HepG2 (cell line): ENCODE data around the gene ZBTB45. TPM values are rescaled to one million over a fixed set of nuclear protein-coding genes. Genes with fewer than 3 reads are reported as not detected.
A peak's percentile ranks its signal among the peaks of the same experiment; 100 is the strongest.

Source experiments
- BORCS8-MEF2B ChIP-seq: sonication (generic); formaldehyde crosslinking; IDR thresholded peaks from 2 replicates; pipeline ENCODE4 v1.8.0; 2022; ENCODE audit warnings: mild to moderate bottlenecking, missing genetic modification reagents
- FUBP1 ChIP-seq: sonication (generic); formaldehyde crosslinking; IDR thresholded peaks from 2 replicates; pipeline ENCODE4 v1.5.1; 2020; ENCODE audit warnings: missing genetic modification reagents, mild to moderate bottlenecking, borderline replicate concordance
- KLF16 ChIP-seq, 2 experiments: sonication (generic) in 1 of 2; formaldehyde crosslinking in 1 of 2; IDR thresholded peaks; 2 replicates each; pipeline versions ENCODE4 v1.6.1 to v1.8.0; 2016 to 2023; ENCODE audit warnings: missing genetic modification reagents in 2 of 2, missing compliant biosample characterization in 1 of 2
- MXI1 ChIP-seq: IDR thresholded peaks from 3 replicates; pipeline ENCODE4 v1.6.1; 2012; ENCODE audit warnings: low read depth, low read length, inconsistent platforms, borderline replicate concordance
- SMARCC2 ChIP-seq: fragments of 450-650 bp; IDR thresholded peaks from 2 replicates; pipeline ENCODE4 v1.6.1; 2017; ENCODE audit warnings: antibody characterized with exemption, mild to moderate bottlenecking
- SP5 ChIP-seq: IDR thresholded peaks from 2 replicates; pipeline ENCODE4 v1.6.1; 2016; ENCODE audit warnings: low read depth, borderline replicate concordance
- TCF12 ChIP-seq, 2 experiments: fragments of 450-650 bp in 1 of 2; sonication (generic) in 1 of 2; formaldehyde crosslinking in 1 of 2; IDR thresholded peaks; 2 replicates each; pipeline versions ENCODE4 v1.6.1 to v1.8.0; 2017 to 2022; ENCODE audit warnings: antibody characterized with exemption in 1 of 2, mild to moderate bottlenecking in 1 of 2, missing genetic modification reagents in 1 of 2, moderate library complexity in 1 of 2
- U2AF1 ChIP-seq: fragments of 200-400 bp; formaldehyde crosslinking; optimal IDR thresholded peaks from 2 replicates; pipeline ENCODE3; 2017; ENCODE audit warnings: mild to moderate bottlenecking, low read depth, low read length
- ZFP36 ChIP-seq: fragments of 150-350 bp; IDR thresholded peaks from 2 replicates; pipeline ENCODE4 v1.6.1; 2018; ENCODE audit warnings: borderline replicate concordance, low read length, low read depth; ENCODE audit not compliant: partially characterized antibody
- ZFY ChIP-seq: sonication (generic); formaldehyde crosslinking; IDR thresholded peaks from 2 replicates; pipeline ENCODE4 v1.4.0; 2020; ENCODE audit warnings: missing genetic modification reagents
- ZNF510 ChIP-seq: sonication (generic); formaldehyde crosslinking; IDR thresholded peaks from 2 replicates; pipeline ENCODE4 v1.4.0; 2020; ENCODE audit warnings: low read depth, mild to moderate bottlenecking, missing genetic modification reagents
- ZNF672 ChIP-seq: sonication (generic); formaldehyde crosslinking; IDR thresholded peaks from 2 replicates; pipeline ENCODE4 v1.8.1; 2022; ENCODE audit warnings: missing genetic modification reagents
- ZSCAN12 ChIP-seq: sonication (generic); formaldehyde crosslinking; IDR thresholded peaks from 2 replicates; pipeline ENCODE4 v1.9.0; 2021; ENCODE audit warnings: mild to moderate bottlenecking, missing genetic modification reagents
- polyA plus RNA-seq, 8 experiments: library from polyadenylated mRNA; depleted of rRNA in 3 of 8; stranded (reverse) in 7 of 8; unstranded in 1 of 8; fragments of >200 nt; fragmentation: Illumina TruSeq in 4 of 8; extraction: Trizol in 4 of 8; gene quantifications; 2 replicates each; pipeline versions ENCODE4 v1.2.1 to v1.2.3, GENCODE V29; 2011 to 2016; ENCODE audit warnings: low read depth in 4 of 8, missing spikeins in 1 of 8, mixed read lengths in 1 of 8; ENCODE audit not compliant: insufficient read depth in 1 of 8
- total RNA-seq, 5 experiments: library from RNA; depleted of rRNA; stranded (reverse); fragments of >200 nt; fragmentation: Illumina TruSeq; extraction: Trizol; gene quantifications; 2 replicates each; pipeline ENCODE4 v1.2.3, GENCODE V29; 2016; ENCODE audit warnings: low read depth in 1 of 5
- TF ChIP-seq, protein P1 (sequence below): sonication (generic); formaldehyde crosslinking; IDR thresholded peaks from one replicate; pipeline ENCODE4 v1.5.1; 2020; ENCODE audit warnings: mild to moderate bottlenecking, missing genetic modification reagents; ENCODE audit errors: not compliant biosample characterization
- TF ChIP-seq, protein P2 (sequence below): sonication (generic); formaldehyde crosslinking; IDR thresholded peaks from 2 replicates; pipeline ENCODE4 v1.5.1; 2020; ENCODE audit warnings: missing genetic modification reagents, mild to moderate bottlenecking, borderline replicate concordance

The ZBTB45 gene
- total and polyA plus RNA-seq, 2 of the 13 experiments (the other 11 are each of a cell fraction or from before 2014, with no cell fraction given) = 3.0 to 3.7 TPM

DNA sequence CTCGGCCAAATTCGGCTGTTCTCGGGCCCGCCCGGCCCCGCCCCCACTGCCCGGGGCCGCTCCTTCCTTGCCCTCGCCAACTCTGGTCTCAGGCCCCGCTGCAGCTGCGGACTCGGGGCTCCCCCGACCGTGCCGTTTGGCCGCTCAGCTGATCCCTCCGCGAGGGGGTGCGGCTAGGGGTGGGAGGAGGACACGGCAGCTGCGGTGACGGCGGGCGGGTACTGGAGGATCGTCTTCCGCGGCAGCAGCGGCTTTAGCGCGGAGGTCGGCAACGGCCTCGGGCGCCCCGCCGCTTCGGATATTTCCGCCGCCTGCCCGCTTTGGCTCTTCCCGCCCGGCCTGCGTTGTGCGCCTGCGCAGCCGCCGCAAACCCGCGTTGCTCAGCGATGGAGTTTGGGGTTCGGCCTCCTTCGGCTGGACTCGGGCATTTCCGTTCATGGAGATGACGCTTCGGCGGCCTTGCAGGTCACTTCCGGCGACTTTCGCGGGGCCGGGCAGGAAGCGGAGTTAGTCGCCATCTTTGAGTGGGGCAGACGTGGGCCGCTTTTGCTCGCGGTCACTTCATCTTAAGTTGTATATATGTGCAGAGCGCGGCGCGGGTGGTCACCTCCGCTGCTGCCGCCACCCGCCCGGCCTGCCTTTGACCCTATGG, 39.1 kb upstream of the ZBTB45 start (continued):
- no peak for TF ChIP-seq SMARCC2
- no peak for TF ChIP-seq ZNF672 (CRISPR knock-in tag)
- TF ChIP-seq MXI1 = no peak
- TF ChIP-seq, protein P1, sequence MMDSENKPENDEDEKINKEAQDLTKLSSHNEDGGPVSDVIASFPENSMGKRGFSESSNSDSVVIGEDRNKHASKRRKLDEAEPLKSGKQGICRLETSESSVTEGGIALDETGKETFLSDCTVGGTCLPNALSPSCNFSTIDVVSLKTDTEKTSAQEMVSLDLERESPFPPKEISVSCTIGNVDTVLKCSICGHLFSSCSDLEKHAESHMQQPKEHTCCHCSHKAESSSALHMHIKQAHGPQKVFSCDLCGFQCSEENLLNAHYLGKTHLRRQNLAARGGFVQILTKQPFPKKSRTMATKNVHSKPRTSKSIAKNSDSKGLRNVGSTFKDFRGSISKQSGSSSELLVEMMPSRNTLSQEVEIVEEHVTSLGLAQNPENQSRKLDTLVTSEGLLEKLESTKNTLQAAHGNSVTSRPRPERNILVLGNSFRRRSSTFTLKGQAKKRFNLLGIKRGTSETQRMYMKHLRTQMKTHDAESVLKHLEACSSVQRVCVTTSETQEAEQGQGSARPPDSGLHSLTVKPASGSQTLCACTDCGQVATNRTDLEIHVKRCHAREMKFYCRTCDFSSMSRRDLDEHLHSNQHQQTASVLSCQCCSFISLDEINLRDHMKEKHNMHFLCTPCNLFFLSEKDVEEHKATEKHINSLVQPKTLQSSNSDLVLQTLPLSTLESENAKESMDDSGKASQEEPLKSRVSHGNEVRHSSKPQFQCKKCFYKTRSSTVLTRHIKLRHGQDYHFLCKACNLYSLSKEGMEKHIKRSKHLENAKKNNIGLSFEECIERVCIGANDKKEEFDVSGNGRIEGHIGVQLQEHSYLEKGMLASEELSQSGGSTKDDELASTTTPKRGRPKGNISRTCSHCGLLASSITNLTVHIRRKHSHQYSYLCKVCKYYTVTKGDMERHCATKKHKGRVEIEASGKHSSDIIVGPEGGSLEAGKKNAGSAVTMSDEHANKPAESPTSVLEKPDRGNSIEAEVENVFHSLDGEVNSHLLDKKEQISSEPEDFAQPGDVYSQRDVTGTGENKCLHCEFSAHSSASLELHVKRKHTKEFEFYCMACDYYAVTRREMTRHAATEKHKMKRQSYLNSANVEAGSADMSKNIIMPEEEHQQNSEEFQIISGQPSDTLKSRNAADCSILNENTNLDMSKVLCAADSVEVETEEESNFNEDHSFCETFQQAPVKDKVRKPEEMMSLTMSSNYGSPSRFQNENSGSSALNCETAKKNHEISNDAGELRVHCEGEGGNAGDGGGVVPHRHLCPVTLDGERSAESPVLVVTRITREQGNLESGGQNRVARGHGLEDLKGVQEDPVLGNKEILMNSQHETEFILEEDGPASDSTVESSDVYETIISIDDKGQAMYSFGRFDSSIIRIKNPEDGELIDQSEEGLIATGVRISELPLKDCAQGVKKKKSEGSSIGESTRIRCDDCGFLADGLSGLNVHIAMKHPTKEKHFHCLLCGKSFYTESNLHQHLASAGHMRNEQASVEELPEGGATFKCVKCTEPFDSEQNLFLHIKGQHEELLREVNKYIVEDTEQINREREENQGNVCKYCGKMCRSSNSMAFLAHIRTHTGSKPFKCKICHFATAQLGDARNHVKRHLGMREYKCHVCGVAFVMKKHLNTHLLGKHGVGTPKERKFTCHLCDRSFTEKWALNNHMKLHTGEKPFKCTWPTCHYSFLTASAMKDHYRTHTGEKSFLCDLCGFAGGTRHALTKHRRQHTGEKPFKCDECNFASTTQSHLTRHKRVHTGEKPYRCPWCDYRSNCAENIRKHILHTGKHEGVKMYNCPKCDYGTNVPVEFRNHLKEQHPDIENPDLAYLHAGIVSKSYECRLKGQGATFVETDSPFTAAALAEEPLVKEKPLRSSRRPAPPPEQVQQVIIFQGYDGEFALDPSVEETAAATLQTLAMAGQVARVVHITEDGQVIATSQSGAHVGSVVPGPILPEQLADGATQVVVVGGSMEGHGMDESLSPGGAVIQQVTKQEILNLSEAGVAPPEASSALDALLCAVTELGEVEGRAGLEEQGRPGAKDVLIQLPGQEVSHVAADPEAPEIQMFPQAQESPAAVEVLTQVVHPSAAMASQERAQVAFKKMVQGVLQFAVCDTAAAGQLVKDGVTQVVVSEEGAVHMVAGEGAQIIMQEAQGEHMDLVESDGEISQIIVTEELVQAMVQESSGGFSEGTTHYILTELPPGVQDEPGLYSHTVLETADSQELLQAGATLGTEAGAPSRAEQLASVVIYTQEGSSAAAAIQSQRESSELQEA (CRISPR knock-in tag) = peak; percentile 54
- TF ChIP-seq ZFP36 = no peak
- TF ChIP-seq FUBP1 = no peak
- TF ChIP-seq ZSCAN12 (CRISPR knock-in tag) = no peak; the same call in 1 of the 2 replicates
- no peak; the same call in 1 of the 2 replicates for TF ChIP-seq ZNF510 (CRISPR knock-in tag)
- TF ChIP-seq TCF12 (IDR thresholded peaks at IDR 0.05) = no peak
- TF ChIP-seq TCF12 (CRISPR knock-in tag; IDR thresholded peaks at IDR 0.05) = no peak
- TF ChIP-seq, protein P2, sequence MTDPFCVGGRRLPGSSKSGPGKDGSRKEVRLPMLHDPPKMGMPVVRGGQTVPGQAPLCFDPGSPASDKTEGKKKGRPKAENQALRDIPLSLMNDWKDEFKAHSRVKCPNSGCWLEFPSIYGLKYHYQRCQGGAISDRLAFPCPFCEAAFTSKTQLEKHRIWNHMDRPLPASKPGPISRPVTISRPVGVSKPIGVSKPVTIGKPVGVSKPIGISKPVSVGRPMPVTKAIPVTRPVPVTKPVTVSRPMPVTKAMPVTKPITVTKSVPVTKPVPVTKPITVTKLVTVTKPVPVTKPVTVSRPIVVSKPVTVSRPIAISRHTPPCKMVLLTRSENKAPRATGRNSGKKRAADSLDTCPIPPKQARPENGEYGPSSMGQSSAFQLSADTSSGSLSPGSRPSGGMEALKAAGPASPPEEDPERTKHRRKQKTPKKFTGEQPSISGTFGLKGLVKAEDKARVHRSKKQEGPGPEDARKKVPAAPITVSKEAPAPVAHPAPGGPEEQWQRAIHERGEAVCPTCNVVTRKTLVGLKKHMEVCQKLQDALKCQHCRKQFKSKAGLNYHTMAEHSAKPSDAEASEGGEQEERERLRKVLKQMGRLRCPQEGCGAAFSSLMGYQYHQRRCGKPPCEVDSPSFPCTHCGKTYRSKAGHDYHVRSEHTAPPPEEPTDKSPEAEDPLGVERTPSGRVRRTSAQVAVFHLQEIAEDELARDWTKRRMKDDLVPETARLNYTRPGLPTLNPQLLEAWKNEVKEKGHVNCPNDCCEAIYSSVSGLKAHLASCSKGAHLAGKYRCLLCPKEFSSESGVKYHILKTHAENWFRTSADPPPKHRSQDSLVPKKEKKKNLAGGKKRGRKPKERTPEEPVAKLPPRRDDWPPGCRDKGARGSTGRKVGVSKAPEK (CRISPR knock-in tag) = no peak
- peak; percentile 80; the same call in 1 of the 2 replicates for TF ChIP-seq BORCS8-MEF2B
- peak in 1 of 2 experiments; percentile 44; a peak in 1 of 4 replicates for TF ChIP-seq KLF16 (CRISPR knock-in tag; IDR thresholded peaks at IDR 0.05)
- TF ChIP-seq SP5 (CRISPR knock-in tag) = peak; percentile 60; the same call in 1 of the 2 replicates
- TF ChIP-seq ZFY (CRISPR knock-in tag) = peak; percentile 94
- peak; percentile 43 for TF ChIP-seq U2AF1
